BLaER1 treated with 17β-estradiol and CSF1 and Interleukin-3, amounts not matched to agents 10 nM and 100 nM (cell line): ENCODE results near the gene DNASE1L1.
A peak's percentile ranks its signal among the peaks of the same experiment; 100 is the strongest.
"Not testable (repeated sequence)": the region's sequence is repeated elsewhere in the genome, so short reads cannot be mapped to it uniquely, and the experiment has no call there.

ENCODE experiments used
- H3K27ac ChIP-seq, 11 experiments: shearing (Covaris generic); formaldehyde crosslinking; 2 replicates each; pipeline ENCODE4 v1.8.1; 2022
- H3K27me3 ChIP-seq, 11 experiments: shearing (Covaris generic); formaldehyde crosslinking; 2 replicates each; pipeline ENCODE4 v1.8.1; 2022
- H3K36me3 ChIP-seq, 11 experiments: shearing (Covaris generic); formaldehyde crosslinking; 2 replicates each; pipeline ENCODE4 v1.8.1; 2022
- H3K4me1 ChIP-seq, 10 experiments: shearing (Covaris generic); formaldehyde crosslinking; 2 replicates each; pipeline ENCODE4 v1.8.1; 2022
- H3K4me2 ChIP-seq, 11 experiments: shearing (Covaris generic); formaldehyde crosslinking; 2 replicates each; pipeline ENCODE4 v1.8.1; 2022
- H3K4me3 ChIP-seq, 10 experiments: shearing (Covaris generic); formaldehyde crosslinking; 2 replicates each; pipeline ENCODE4 v1.8.1; 2022
- H3K9ac ChIP-seq, 11 experiments: shearing (Covaris generic); formaldehyde crosslinking; 2 replicates each; pipeline ENCODE4 v1.8.1; 2022
- H3K9me3 ChIP-seq, 11 experiments: shearing (Covaris generic); formaldehyde crosslinking; replicated peaks in 1 of 11; 2 replicates each; pipeline ENCODE4 v1.8.1; 2022
- H4K20me1 ChIP-seq, 11 experiments: shearing (Covaris generic); formaldehyde crosslinking; 2 replicates each; pipeline ENCODE4 v1.8.1; 2022
- Cebpa-rat ChIP-seq, 11 experiments: shearing (Covaris generic); IDR thresholded peaks; 2 replicates each; pipeline ENCODE4 v1.8.1; 2022

The DNASE1L1 gene

GRCh38 chrX:154396973-154397887, 11.8 kb downstream of the DNASE1L1 start:
- Histone ChIP-seq H3K4me3 (peak overlapping the region; percentile 54 to 86 (median 79)), H3K4me2 (peak overlapping the region; percentile 72 to 90 (median 83)), H3K4me1 (peaks cover 0 to 20% (median 9%) of the 10 kb centered on the region in 10 experiments; a peak in 13 of 20 replicates), H3K9ac (peak overlapping the region; percentile 94 to 100 (median 96)), H3K9me3 (peaks cover 16 to 38% (median 28%) of the 10 kb centered on the region in 11 experiments; a peak in 21 of 22 replicates), H3K27me3 (peaks cover 0 to 32% (median 12%) of the 10 kb centered on the region in 11 experiments; a peak in 14 of 22 replicates), H4K20me1 (peaks cover 31 to 35% (median 34%) of the 10 kb centered on the region in 11 experiments; a peak in 21 of 22 replicates), H3K36me3 (peaks cover 22 to 26% (median 24%) of the 10 kb centered on the region in 11 experiments), H3K27ac (peak overlapping the region; percentile 94 to 99 (median 98))
- no peak for TF ChIP-seq Cebpa-rat (IDR thresholded peaks at IDR 0.05)

- Histone ChIP-seq H3K36me3 (peaks cover 22 to 26% (median 24%) of the 10 kb centered on the region in 11 experiments), H3K4me1 (peaks cover 0 to 20% (median 9%) of the 10 kb centered on the region in 10 experiments; a peak in 13 of 20 replicates), H3K27me3 (peaks cover 0 to 23% (median 5%) of the 10 kb centered on the region in 11 experiments; a peak in 8 of 22 replicates), H3K9me3 (peaks cover 16 to 38% (median 28%) of the 10 kb centered on the region in 11 experiments; a peak in 21 of 22 replicates), H4K20me1 (peaks cover 24 to 27% (median 26%) of the 10 kb centered on the region in 11 experiments; a peak in 21 of 22 replicates), H3K9ac (peak overlapping the region in 9 of 11 experiments; percentile 94 to 100 (median 96); a peak in 18 of 22 replicates), H3K27ac (peak overlapping the region in 6 of 11 experiments; percentile 97 to 99 (median 98); a peak in 9 of 22 replicates), H3K4me2 (peak overlapping the region in 9 of 11 experiments; percentile 14 to 90 (median 82); a peak in 16 of 22 replicates), H3K4me3 (peak overlapping the region in 7 of 10 experiments; percentile 54 to 86 (median 78); a peak in 12 of 20 replicates)
Measured at GRCh38 chrX:154396363-154396762, 12.7 kb downstream of the DNASE1L1 start.

DNA sequence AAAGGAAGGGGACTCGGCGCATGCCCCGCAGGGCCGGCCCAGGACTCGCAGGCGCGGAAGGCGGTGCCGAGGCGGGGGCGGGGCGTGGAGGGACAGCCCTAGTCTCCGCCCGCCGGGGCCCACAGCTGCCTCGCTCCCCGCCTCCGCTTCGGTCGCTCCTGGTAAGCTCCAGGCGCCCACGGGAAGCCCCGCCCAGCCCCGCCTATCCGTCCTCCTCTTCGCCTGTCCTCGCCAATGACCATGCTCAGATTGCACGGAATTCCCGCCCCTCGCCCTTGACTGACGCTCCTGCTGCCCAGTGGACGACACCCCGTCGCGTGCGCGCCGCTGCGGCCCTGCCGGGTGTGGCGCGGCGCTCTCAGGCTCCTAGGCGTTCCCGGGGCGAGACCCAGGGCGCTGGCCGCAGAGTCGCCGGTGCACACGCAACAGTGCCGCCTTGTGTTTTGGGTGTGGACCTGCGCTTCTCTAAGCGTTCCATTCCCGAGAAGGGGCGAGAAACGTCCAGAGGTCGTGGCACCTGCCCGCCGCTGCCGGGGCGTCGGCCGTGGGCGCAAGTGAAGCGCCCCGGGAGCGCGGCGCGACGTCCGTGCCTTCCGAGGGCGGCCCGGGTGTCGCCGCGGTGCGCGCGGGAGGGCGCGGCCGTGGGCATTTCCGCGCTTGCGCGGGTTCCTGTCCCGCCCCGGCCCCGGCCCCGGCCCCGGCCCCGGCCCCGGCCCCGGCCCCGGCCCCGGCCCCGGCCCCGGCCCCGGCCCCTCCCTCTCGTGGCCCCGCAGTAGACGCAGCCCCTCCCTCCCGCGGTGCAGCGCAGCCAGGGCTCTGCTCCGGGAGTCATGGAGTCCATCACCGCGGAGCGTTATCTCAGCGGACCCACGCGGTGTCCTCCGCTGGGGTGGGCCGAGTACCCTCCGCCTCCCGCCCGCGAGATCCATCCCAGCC, 19.0 kb downstream of the DNASE1L1 start:
- H3K36me3 ChIP-seq, H3K9me3 ChIP-seq, H3K27me3 ChIP-seq, H3K27ac ChIP-seq, H4K20me1 ChIP-seq, H3K4me2 ChIP-seq, H3K4me1 ChIP-seq, H3K9ac ChIP-seq, H3K4me3 ChIP-seq: not testable (repeated sequence)

DNA sequence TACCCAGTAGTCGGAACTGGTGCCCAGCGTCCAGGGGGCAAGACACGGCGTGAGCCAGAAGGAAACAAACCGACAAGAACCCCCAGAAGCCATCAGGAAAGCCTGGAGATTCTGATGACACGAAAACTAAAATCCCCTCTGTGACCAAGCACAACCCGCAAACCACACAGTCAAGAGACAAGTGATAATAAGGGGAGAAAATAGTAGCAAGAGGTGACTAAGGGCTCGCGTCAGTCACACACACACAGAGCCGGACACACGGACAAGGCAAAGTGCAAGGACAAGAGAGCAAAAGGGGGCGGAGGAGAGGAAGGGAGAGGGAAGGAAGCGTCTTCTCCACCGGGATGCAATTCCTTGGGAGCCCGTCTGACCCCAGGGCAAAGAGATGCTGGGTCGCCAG, 20.4 kb downstream of the DNASE1L1 start:
- not testable (repeated sequence) for H3K27me3 ChIP-seq, H3K4me2 ChIP-seq, H3K9ac ChIP-seq, H3K36me3 ChIP-seq, H3K4me1 ChIP-seq, H3K27ac ChIP-seq, H4K20me1 ChIP-seq, H3K4me3 ChIP-seq
- peaks cover 0 to 11% (median 6%) of the 10 kb centered on the region in 11 experiments; a peak in 5 of 22 replicates for H3K9me3 ChIP-seq

- H3K9ac ChIP-seq, H3K4me1 ChIP-seq, H4K20me1 ChIP-seq, H3K4me3 ChIP-seq, H3K4me2 ChIP-seq, H3K27ac ChIP-seq, H3K27me3 ChIP-seq, H3K36me3 ChIP-seq: not testable (repeated sequence)
- H3K9me3 ChIP-seq = peaks cover 0 to 14% (median 6%) of the 10 kb centered on the region in 11 experiments; a peak in 5 of 22 replicates
Measured at GRCh38 chrX:154388094-154388493, 21.0 kb downstream of the DNASE1L1 start.

- H3K4me2 ChIP-seq = peak overlapping the region in 9 of 11 experiments; percentile 21 to 73 (median 45); a peak in 15 of 22 replicates
- peaks cover 0 to 11% (median 0%) of the 10 kb centered on the region in 11 experiments; a peak in 4 of 22 replicates for H3K27me3 ChIP-seq
- peaks cover 0 to 9% (median 0%) of the 10 kb centered on the region in 11 experiments; a peak in 4 of 22 replicates for H3K36me3 ChIP-seq
- H4K20me1 ChIP-seq = peaks cover 0 to 27% (median 11%) of the 10 kb centered on the region in 11 experiments; a peak in 9 of 22 replicates
- peaks cover 3 to 29% (median 22%) of the 10 kb centered on the region in 11 experiments; a peak in 21 of 22 replicates for H3K9me3 ChIP-seq
- no peak for TF ChIP-seq Cebpa-rat (IDR thresholded peaks at IDR 0.05)
- peak overlapping the region in 3 of 11 experiments; percentile 6 to 41 (median 11); a peak in 3 of 22 replicates for H3K9ac ChIP-seq
- H3K4me1 ChIP-seq = peaks cover 14 to 18% (median 16%) of the 10 kb centered on the region in 10 experiments
- no peak overlapping the region for H3K4me3 ChIP-seq
- peak overlapping the region in 3 of 11 experiments; percentile 16 to 43 (median 33); a peak in 5 of 22 replicates for H3K27ac ChIP-seq
Measured at GRCh38 chrX:154384284-154384892, 24.7 kb downstream of the DNASE1L1 start.

GRCh38 chrX:154383359-154384283, 25.4 kb downstream of the DNASE1L1 start:
- H3K36me3 ChIP-seq = peaks cover 0 to 9% (median 0%) of the 10 kb centered on the region in 11 experiments; a peak in 4 of 22 replicates
- H3K9me3 ChIP-seq = peaks cover 11 to 37% (median 29%) of the 10 kb centered on the region in 11 experiments
- peak overlapping the region in 1 of 11 experiments; percentile 11; a peak in 2 of 22 replicates for H3K9ac ChIP-seq
- H3K4me2 ChIP-seq = peak overlapping the region in 4 of 11 experiments; percentile 21 to 73 (median 56); a peak in 3 of 22 replicates
- peaks cover 0 to 27% (median 11%) of the 10 kb centered on the region in 11 experiments; a peak in 9 of 22 replicates for H4K20me1 ChIP-seq
- H3K4me1 ChIP-seq = peaks cover 14 to 18% (median 16%) of the 10 kb centered on the region in 10 experiments
- no peak overlapping the region; a peak in 2 of 22 replicates for H3K27ac ChIP-seq
- peaks cover 0 to 11% (median 0%) of the 10 kb centered on the region in 11 experiments; a peak in 4 of 22 replicates for H3K27me3 ChIP-seq
- TF ChIP-seq Cebpa-rat (IDR thresholded peaks at IDR 0.05) = no peak
- no peak overlapping the region for H3K4me3 ChIP-seq
